Neural cell (in vitro differentiated cells): ENCODE results near the gene MEGF11.

Experiments used
- CTCF ChIP-seq: fragments of 450-650 bp; IDR thresholded peaks from 2 replicates; pipeline ENCODE4 v1.5.1; 2014; ENCODE audit warnings: antibody characterized with exemption, mild to moderate bottlenecking, moderate library complexity; ENCODE audit not compliant: poor library complexity, severe bottlenecking
- EP300 ChIP-seq: fragments of 450-650 bp; conservative IDR thresholded peaks from 2 replicates; pipeline ENCODE4 v1.6.1; 2014; ENCODE audit warnings: antibody characterized with exemption, mild to moderate bottlenecking, moderate library complexity; ENCODE audit not compliant: poor library complexity, severe bottlenecking
- EZH2 ChIP-seq: fragments of 200-600, 300-800 bp; shearing (Covaris generic), sonication (generic); IDR thresholded peaks from 2 replicates; pipeline ENCODE4 v1.6.1; 2014; ENCODE audit warnings: antibody characterized with exemption, low read length, borderline replicate concordance, mild to moderate bottlenecking; ENCODE audit not compliant: insufficient read depth, poor library complexity, severe bottlenecking
- POLR2AphosphoS5 ChIP-seq: IDR thresholded peaks from 2 replicates; pipeline ENCODE4 v1.6.1; 2012
- SMC3 ChIP-seq: fragments of 450-650 bp; conservative IDR thresholded peaks from 2 replicates; pipeline ENCODE4 v1.6.1; 2014; ENCODE audit warnings: antibody characterized with exemption, mild to moderate bottlenecking, moderate library complexity; ENCODE audit not compliant: poor library complexity
- TAF1 ChIP-seq: IDR thresholded peaks from 2 replicates; pipeline ENCODE4 v1.6.1; 2012; ENCODE audit warnings: low read depth

GRCh38 chr15:66251065-66251789, 2.3 kb downstream of the MEGF11 start:
- no peak for TF ChIP-seq CTCF
- no peak for TF ChIP-seq TAF1
- no peak for TF ChIP-seq EP300
- TF ChIP-seq POLR2AphosphoS5: no peak
- TF ChIP-seq SMC3: no peak
- TF ChIP-seq EZH2: no peak
